Prostate gland (tissue), 2 donors: ENCODE results near the gene CEP135.

Experiments
- CTCF ChIP-seq, 4 experiments: fragments of 200-600 bp in 2 of 4; fragments of 450-650 bp in 2 of 4; sonication (generic) in 2 of 4; IDR thresholded peaks; 1 replicate in 3 of 4; 2 replicates in 1 of 4; pipeline ENCODE4 v1.5.1; 2016 to 2019; ENCODE audit warnings: antibody characterized with exemption in 4 of 4, mild to moderate bottlenecking in 2 of 4, moderate library complexity in 2 of 4
- POLR2A ChIP-seq: fragments of 450-650 bp; IDR thresholded peaks from one replicate; pipeline ENCODE4 v1.6.1; 2016; ENCODE audit warnings: antibody characterized with exemption, mild to moderate bottlenecking
- POLR2AphosphoS5 ChIP-seq: sonication (generic); formaldehyde crosslinking; IDR thresholded peaks from one replicate; pipeline ENCODE4 v1.6.1; 2017; ENCODE audit warnings: antibody characterized with exemption

- no peak for TF ChIP-seq CTCF (IDR thresholded peaks at IDR 0.05)
- TF ChIP-seq POLR2A: no peak
- no peak for TF ChIP-seq POLR2AphosphoS5
Measured at GRCh38 chr4:55947912-55948725, 626 bp upstream of the CEP135 start.
